GM08714 (cell line): Measurements from ENCODE around the gene CACNA1D.
"Not testable (repeated sequence)": the region's sequence is repeated elsewhere in the genome, so short reads cannot be mapped to it uniquely, and the experiment has no call there.

Experiments
- H3K4me3 ChIP-seq: fragments of 200-500 bp; sonication (Bioruptor generic); 2 replicates; pipeline ENCODE4 v1.5.1; 2014; ENCODE audit warnings: mild to moderate bottlenecking, low read length, inconsistent platforms
- ZNF274 ChIP-seq: IDR thresholded peaks from 2 replicates; pipeline ENCODE4 v1.6.1; 2012; ENCODE audit warnings: mild to moderate bottlenecking, low read depth, low read length

The CACNA1D gene

DNA sequence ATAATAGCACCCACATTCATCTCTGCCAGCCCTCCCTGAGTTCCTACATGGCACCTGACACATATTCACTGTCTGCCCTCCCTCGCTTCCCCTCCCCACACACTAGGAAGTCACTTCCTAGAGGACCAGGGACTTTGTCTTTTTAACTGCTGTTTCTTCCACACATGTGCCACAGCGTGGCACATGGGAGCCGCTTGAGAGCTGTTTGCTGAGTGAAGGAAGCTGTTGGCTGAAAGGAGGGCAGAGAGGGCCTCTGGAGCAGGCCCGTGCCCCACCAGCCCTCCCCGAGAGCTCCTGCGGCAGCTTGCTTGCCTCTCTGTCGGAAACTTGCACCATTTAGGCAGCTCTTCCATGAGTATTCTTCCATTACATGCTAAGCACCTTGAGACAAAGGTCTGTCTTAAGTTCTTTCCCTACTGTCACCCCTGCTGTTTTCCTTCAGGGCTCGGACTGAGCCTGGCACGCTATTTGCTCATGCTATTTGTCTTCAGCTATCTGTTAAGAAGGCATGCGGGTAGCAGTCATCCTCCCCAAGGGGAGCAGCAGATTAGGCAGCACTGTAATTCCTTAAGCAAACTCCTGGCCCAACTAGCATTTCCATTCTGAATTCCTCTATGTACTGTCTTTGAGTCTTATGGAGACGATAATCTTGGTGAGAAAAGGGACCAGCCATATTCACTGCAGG lies 72.2 kb downstream of the CACNA1D start:
- TF ChIP-seq ZNF274, result no peak
- H3K4me3 ChIP-seq, result no peak overlapping the region

DNA sequence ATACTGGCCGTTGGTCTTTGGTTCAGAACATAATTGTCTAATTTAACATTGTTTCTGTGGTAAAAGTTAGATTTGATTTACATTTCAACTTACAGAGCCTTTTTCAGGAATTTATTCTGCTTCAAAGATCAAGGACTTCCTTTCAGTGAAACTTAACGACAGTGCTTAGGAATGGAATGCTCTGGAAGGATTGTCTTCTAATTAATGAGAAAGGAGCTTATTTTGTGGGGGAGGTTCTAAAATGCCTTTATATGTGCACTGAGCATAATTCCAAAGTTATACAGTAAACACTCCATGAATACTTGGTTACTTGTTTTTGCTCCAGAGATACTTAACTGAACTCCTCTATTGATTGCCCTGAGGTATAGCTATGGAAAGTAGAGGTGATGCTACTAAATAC lies 75.7 kb downstream of the CACNA1D start:
- no peak overlapping the region for H3K4me3 ChIP-seq
- no peak for TF ChIP-seq ZNF274

DNA sequence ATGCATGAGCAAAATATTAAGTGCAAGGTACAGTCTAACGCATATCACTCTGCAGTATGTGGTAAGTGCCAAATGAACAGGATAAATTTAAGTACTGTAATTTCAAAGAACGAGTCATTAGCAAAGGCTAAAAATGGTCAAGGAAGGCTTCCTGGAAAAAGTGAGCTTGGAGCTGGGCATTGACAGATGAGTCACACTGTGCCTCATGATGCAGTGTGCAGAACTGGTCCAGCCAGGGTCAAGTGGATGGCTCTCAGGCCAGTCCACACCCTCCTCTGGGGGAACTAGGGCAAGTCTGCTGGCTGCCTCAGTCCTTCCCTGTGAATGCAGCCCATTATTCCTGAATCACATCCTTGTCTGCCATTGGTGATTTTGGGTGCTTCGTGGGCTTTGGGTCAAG lies 76.3 kb downstream of the CACNA1D start:
- TF ChIP-seq ZNF274, result no peak
- no peak overlapping the region for H3K4me3 ChIP-seq

DNA sequence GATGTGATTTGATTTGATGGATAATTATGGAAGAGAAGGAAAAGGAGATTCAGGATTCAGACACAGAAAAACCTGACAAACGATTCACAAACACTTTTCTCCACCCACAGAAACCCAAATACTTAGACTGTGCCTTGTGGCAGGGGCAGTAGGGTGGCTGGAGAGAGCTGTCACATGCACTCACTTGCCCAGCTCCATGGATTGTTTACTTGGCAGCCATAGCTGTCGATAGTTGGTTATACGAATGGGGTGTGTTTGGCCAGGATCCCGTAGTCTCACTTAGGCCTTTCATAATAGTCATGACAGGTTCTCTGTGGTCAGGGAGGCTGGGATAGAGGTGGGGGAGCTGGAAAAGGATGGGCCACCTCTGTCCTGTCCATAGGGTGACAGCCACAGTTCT lies 76.9 kb downstream of the CACNA1D start:
- H3K4me3 ChIP-seq, result no peak overlapping the region
- no peak for TF ChIP-seq ZNF274

DNA sequence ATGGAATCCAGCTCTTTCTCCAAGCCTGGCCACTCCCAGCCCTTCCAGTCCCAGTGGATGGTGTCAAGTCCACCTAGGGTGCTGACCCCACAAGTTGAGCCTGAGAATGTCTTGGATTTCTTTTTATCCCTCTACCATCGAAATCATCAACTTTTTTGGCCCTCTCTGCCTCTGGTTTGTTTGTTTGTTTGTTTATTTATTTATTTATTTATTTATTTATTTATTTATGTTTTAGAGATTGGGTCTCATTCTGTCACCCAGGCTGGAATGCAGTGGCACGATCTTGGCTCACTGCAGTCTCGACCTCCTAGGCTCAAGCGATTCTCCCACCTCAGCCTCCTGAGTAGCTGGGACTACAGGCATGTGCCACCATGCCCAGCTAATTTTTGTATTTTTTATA lies 77.8 kb downstream of the CACNA1D start:
- not testable (repeated sequence) for H3K4me3 ChIP-seq

DNA sequence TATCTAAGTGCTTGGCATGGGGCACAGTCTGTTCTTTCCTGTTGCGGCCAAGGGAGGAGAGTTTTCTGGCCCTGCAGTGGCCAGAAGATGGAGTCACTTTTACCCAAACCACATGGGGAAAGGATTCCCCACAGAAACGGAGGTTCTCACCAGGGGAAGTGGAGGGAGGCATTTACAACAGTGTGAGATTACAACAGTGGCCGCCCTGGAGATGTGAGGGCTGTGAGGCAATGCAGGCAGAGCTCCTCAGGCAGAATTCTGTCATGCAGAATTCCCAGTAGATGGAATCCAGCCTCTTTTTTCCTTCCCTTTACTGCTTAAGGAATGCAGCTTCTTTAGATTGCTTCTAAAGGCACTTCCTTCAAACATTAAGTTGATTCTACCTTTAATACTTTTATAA lies 83.1 kb downstream of the CACNA1D start:
- TF ChIP-seq ZNF274, result no peak
- H3K4me3 ChIP-seq, result no peak overlapping the region

DNA sequence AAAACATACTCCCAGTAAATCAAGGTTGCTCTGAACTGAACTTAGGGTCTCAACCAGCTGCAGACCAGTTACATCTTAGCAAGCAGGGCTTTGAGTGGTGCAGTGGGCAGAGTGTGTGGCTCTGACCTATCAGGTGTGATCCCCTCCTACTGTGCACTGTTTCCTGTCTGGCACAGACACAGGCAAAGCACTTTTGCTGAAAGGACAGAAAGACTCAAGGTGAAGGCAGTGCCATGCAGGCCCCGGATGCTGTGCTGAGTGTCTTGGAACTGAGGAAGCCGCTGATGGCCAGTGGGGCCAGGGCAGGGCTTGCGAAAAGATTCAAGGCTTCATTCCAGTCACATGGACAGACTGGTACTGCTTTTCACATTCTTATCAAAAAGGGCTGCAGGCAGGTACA lies 85.2 kb downstream of the CACNA1D start:
- H3K4me3 ChIP-seq, result no peak overlapping the region
- no peak for TF ChIP-seq ZNF274

DNA sequence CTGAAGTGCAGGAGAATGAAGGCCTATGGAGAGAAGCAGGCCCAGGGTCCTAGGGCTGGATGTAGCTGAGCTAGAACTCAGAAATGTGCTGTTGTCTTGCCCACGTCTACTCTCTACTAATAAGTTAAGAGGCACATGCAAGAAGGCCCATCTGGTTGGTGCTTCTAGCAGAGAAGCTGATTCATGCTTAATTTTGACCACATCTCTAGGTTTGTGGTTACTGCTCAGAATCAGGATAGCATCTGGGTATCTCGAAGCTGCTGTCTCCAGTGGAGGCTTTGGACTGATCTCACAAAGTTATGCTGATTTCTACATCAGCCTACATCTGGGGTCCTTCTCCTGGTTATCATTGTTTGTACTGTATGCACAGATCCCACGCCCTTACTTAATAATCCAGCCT lies 87.3 kb downstream of the CACNA1D start:
- TF ChIP-seq ZNF274, result no peak

DNA sequence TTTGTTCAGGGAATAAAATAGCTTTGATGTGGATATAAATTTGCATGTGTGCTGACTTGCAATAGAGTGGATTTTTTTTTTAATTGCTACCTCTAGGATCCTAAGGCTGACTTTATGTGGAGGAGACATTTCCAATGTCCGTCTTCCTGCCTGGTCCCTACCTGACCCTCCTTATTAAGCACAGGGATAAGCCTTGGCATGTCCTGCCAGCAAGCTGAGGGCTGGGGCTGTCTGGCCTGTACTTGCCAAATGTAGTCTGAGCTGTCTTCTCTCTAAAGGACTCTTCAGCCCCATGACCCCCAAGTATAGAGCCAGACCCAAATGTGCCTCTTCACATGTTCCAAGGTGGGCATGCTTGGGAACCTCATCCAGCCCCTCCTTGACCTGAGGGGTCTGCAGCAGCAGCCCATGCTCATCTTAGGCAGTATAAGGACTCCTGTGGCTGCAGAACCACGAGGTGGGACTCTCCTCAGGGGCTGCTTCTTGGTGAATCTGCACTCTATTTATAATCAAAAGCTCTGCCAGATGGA lies 88.8 kb downstream of the CACNA1D start:
- H3K4me3 ChIP-seq, result no peak overlapping the region
- no peak for TF ChIP-seq ZNF274

More for the DNA sequence above, 87.3 kb downstream of the CACNA1D start:
- H3K4me3 ChIP-seq, result no peak overlapping the region

DNA sequence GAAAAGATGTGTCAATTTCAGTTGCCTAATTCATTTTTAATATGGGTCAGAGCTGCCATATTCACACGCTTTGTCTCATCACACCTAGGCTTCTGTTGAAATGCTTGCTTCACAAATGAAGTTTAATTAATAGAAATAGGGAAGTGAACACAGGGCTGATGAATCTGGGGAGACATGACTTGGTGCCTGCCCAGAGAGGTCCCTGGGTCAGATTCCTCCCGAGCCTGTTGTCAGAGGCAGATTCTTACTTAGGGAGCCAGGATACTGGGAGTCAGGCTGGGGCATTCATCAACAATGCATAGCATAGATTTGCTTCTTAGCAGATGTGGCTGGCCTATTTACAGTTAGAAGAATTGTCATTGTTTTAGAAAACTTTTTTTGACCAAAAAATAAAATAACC lies 90.6 kb downstream of the CACNA1D start:
- TF ChIP-seq ZNF274, result no peak
- no peak overlapping the region for H3K4me3 ChIP-seq

DNA sequence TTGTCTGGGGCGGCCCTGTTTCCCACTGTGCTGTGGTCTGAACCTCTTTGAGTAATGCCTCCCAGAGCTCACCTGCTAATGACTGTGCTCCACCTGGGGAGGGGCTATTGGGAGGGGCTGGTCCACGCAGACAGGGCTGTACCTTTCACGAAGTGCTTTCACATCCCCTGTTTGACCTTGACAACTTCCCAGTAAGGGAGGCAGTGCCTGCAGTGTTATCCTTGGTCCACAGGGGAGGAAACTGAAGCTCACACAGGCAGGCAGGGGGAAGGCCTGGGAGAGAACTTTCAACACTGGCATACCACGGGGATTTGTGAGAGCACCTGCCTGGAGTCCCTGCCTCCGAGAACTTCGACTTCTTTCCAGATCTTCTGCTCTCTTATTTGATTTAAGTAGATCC lies 91.2 kb downstream of the CACNA1D start:
- no peak overlapping the region for H3K4me3 ChIP-seq
- no peak for TF ChIP-seq ZNF274

DNA sequence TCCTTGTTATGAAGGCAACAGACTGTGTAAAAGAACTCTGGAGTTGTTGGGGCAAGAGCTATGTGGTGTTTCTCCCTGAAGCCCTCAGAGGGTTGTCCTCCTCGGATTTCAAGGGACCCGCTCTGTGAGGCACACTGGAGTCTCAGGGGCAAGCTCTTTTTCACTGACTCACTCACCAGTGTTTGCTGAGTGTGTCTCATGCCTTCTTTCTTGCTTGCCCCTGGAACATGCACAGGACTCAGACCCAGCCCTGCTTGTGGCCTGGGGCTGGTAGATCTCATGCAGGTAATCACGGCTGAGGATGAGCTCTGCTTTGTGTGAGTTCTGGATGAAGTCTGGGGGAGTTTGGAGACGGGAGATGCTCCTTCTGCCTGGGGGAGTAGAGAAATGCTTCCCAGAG lies 93.7 kb downstream of the CACNA1D start:
- H3K4me3 ChIP-seq, result no peak overlapping the region
- no peak for TF ChIP-seq ZNF274

DNA sequence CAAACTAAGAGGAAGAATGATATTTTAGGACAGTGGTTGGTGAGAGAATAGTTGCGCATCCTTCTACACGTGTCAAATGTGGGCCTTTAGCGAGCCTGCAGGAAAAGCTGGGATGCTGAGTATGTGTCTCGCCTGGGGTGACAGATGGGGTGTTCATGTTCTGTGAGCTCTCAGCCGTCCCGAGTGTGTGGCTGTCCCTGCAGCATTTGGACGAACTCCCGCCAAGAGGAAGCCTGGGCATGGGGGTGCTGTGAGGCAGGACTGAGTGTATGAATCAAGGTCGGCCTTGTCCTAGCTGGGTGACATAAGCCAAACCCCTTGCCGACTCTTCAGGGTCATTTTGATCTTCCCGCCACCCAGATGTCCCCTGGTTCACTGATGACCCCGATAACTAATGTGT lies 94.8 kb downstream of the CACNA1D start:
- H3K4me3 ChIP-seq, result no peak overlapping the region
- no peak for TF ChIP-seq ZNF274

DNA sequence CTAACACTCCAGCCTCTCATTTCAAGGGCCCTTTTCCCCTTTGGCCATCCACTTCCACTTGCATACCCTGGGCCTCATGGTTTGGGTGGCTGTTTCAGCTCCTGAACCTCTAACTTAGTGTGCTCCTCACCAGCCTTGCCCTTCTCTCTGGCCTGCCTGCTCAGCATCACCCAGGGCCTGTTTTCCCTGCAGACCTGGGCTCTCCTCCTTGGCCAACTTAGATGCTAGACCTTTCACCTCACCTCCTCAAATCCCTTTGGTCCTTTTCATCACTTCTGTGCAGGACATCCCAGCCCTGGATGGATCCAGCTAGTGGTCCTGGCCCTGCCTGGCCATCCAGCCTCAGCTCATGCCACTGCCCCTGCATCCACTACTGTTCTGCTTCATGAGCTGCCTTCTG lies 95.4 kb downstream of the CACNA1D start:
- TF ChIP-seq ZNF274, result no peak

DNA sequence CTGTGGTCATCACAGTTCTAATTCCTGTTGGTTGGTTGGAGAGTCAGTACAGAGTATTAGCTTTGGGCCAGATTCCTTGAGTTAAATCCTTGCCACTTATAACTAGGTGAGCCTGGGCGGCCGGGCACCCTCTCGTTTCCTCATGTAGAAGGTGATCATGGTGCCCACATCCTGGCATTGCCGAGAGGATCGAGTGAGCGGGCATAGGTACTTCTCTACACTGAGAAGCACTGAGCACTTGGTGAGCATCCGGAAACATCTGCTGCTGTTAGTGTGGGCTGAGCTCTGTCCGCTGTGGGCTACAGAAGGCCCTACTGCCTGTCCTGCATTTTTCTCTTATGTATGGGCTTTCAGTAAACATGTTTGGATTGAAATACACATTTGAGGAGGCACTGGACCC lies 96.2 kb downstream of the CACNA1D start:
- no peak for TF ChIP-seq ZNF274
- no peak overlapping the region for H3K4me3 ChIP-seq

More for the DNA sequence above, 95.4 kb downstream of the CACNA1D start:
- no peak overlapping the region for H3K4me3 ChIP-seq

DNA sequence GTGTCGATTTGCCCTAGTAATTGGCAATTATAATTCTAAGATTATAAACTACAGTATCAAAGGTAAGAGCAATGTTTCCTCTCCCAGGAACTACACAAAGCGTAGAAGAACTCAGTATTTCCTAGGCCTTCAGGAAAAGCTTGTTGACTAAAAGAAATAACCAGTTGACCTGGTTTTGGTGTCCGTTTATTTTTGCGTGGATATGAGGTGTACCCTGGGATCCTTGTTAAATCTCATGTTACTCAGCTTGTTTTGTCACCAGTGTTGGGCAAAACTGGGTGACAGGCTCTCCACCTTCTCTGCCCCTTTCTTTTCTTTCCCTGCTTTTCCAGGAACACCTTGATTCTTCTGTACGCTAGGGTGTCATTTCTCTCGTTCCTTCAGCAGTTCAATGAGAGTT lies 97.2 kb downstream of the CACNA1D start:
- no peak overlapping the region for H3K4me3 ChIP-seq
- no peak for TF ChIP-seq ZNF274
